Right forelimb (tissue), 1 donor: ENCODE data around the gene TTC23L.

ENCODE experiments used
- DNase-seq: peaks from one replicate; pipeline ENCODE4 v3.0.0-alpha.2; 2018

The TTC23L gene

DNA sequence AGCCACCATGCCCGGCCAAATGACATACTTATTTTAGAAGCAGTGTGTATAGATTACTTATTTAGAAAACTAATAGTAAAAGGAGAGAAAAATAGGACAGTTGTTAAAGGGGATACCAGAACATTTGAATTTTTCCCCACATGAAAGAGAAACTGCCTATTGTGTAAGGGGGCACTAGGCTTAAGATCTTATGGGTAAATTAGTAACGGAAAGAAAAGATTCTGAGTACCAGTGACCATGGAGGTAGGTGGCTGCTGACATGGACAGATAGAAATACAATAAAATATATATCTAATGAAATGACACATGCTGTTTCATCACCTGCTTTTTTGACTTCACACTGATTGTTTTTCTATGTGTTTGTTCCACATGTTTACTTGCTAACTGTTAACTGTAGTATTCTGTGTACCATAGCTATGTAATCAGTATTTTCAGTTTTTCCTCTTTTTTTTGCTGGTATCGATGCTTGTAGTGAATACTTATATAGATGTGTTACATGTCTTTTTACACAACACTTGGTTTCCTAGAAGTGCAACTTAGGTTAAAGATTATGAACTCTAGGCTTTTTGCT is 87.4 kb downstream of the TTC23L start:
- DNase-seq = no peak

DNA sequence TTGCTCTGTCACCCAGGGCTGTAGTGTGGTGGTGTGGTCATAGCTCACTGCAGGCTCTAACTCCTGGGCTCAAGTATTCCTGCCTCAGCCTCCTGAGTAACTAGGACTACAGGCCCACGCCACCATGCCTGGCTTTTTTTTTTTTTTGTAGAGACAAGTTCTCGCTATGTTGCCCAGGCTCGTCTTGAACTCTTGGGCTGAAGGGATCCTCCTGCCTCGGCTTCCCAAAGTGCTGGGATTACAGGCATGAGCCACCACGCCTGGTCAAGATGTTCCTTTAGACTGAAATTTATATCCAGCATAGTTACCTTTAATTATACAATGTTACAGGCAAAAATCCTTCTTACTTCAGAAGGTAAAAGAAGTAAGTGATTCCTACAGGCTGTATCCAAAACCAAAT is 88.8 kb downstream of the TTC23L start:
- DNase-seq = no peak

DNA sequence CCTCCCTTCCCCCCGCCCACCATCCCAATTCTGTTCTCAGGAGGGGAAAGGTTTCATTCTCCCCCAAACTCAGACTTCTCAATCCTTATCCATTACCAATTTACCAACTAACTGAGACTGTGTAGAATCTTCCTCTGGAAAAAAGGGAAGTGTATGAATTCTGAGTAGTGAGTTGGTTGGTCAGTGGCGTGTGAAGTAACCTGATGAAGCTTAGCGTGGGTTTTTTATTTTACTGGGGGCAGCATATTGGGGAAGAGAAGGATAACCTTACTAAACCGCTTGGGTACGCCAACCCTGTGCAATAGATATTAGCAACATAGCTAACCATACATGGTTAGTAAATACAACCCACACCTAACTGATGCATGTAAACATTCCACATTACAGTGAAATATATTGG is 89.3 kb downstream of the TTC23L start:
- no peak for DNase-seq

DNA sequence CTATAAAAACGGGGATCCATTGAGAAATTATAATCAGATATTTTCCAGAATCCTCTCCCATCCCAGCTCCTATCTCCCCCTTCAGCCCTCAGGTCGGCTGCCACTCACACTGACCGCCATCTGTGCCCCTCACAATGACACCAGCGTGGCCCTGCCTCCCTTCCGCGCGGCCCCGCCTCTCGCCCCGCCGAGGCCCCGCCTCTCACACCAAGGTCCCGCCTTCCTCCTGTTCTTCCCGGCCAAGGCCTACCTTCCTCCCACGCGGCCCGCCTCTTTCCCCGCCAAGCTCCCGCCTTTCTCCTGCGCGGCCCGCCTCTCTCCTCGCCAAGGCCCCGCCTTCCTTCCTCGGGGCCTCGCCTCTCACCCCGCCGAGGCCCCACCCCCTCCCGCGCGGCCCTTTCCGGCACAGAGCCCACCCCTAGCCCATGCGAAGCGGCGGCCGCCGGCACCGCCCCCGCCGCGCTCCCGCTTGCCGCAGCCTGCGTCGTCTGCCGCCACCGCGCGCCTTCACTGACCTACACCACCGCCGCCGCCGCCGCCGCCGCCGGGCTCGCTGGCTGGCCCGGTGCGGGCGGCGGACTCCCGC is 90.3 kb downstream of the TTC23L start, which contains the start of gene DNAJC21:
DNAJC21 (plus strand) TSS at position 426 of the 586 bp plus-strand sequence. CDS start 261 bp downstream, outside the sequence.
- DNase-seq = peak; percentile 99

DNA sequence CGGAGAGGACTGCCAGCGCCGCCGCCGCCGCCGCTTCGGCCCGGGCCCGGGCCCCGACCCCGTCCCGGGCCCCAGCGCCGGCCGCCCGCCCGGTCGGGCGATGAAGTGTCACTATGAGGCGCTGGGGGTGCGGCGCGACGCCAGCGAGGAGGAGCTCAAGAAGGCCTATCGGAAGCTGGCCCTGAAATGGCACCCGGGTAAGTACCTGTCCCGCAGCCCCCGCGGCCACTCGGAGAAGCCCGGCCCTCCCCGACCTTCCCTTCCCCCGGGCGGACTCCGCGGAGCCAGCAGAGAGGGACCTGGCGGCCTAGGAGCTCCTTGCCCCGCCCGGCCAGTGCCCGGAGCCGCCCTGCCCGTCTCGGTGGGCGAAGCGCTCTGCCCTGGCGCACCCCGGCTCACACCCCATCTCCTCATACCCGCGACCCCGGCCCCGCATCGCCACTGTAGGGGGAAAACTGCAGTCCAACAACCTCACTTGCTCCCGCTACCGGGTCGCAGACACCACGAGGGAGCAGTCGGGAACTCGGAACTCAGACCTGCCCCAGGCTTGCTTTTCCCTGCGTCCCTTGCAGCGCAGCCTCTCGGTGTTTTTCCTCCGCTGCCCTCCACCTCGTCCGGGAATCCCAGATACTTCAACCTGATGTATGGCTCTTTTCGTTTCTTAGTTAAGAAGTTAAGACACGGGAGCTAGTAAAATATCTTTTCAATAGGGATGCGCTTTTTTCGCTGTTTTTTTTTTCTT is 90.9 kb downstream of the TTC23L start:
- peak; percentile 92 for DNase-seq

DNA sequence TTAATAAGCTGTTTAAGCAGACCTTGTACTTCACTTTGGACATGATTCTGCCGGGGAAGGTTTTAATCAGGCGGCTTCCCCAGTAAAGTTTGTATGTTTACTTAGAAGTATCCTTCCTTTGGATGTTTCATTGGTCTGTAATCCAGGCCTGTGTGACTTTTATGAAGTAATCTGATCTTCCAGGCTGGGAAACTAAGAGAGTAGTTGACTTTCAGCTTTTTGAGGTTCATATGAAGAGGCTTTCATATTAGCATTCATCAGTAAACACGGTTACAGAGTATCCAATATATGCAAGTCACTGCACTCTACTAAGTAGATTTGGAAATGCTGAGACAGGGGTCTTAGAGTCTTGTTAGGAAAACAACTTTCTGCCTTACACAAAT is 91.5 kb downstream of the TTC23L start:
- no peak for DNase-seq

DNA sequence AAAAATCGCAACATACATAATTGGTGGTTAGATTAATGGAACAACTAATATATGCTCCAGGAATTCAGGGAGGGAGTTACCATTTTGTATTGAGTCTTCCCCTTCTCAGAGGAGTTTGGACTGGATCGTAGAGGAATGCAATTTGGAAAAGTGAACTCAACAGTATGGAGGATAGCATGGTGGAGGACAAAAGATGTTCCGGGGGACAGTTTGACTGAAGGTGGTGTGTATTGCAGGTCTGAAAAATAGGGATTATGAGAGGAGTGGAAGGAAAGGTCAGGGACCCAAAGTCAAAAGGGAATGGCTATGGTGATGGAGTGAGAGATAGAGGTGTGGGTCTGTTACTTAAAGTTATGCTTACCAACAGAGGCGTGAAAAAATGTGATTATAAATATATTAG is 91.9 kb downstream of the TTC23L start:
- DNase-seq = no peak

DNA sequence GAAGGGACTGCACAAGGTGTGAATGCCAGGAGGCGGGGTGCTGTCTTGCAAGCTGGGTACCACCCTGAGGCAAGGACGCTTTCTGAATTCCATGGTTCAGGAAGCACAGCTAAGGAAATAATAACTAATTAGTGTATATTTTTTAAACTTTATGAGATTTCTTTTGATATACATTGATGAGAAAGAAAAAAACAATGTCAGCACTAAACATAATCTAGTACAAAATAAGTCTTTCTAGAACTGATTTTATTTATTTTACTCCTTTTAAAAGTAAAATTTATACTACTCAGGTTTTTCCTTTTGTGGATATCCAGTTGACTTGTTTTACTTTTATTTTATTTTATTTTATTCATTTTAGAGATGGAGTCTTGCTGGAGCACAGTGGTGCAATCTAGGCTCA is 94.0 kb downstream of the TTC23L start:
- no peak for DNase-seq

DNA sequence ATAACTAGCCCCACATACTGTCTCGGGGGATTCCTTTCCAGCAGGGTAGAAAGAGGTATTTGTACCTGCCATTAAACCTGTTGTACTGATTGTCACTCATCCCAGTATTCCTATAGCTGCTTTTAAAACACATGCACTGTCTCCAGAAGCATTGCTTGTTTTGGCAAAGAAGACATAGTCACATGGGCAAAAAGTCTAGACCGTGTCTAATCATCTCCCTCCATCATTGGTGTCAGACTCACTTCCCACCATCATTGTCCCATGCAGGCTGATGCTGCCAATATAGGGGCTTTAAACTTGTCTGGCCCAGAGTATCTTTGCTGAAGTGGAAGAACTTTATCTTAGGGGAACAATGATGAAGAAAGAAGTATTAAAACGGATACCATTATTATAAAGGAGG is 103.0 kb downstream of the TTC23L start:
- no peak for DNase-seq

DNA sequence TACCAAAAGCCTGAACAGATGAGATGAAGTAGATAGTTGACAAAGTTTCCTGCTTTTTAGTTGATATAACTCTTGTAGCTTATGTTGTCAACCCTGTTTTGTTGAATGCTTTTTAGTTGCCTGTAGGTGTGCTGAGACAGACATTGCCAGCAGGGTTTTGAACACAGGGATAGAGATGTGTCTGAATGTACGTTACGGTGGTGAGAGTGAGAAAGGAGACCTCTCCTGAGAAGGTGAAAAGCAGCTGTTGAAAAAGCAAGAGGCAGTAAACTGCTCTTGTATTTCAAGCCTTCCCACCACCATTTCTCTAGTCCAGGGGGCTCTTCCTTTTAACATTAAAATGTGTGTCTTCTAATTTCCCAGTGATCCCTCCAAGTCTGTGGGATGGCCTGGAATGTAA is 105.1 kb downstream of the TTC23L start:
- no peak for DNase-seq

DNA sequence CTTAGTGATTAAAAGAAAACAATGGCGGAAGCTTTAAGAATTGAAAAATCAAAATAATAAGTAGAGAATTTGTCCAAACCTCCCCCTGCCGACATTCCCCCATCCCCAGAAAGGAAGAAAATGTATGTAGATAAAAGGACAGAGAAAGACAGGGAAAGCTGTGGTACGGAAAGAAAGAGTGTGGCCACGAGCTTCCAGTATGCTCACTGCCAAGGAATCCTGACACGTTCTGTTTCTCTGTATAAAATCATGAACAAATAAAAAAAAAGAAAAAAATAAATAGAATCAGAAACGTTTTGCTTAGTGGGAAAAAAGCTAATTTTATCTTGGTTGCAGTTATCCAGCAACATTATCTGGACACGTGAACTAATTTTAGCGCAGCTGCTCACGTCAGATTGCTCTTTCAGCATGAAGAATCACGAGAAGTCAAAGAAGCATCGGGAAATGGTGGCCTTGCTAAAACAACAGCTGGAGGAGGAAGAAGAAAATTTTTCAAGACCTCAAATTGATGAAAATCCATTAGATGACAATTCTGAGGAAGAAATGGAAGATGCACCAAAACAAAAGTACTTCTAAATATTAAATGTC is 105.6 kb downstream of the TTC23L start:
- DNase-seq = no peak
